GM21528 (cell line): ENCODE data around the gene GMFB.
"Not testable (repeated sequence)": the region's sequence is repeated elsewhere in the genome, so short reads cannot be mapped to it uniquely, and the experiment has no call there.

Source experiments
- ATAC-seq: cut with Tn5 transposase; IDR thresholded peaks from one replicate; pipeline ENCODE4 v1.9.1; 2021; ENCODE audit warnings: mild to moderate bottlenecking, moderate library complexity; ENCODE audit not compliant: unreplicated experiment, low FRiP score

Gene GMFB

DNA sequence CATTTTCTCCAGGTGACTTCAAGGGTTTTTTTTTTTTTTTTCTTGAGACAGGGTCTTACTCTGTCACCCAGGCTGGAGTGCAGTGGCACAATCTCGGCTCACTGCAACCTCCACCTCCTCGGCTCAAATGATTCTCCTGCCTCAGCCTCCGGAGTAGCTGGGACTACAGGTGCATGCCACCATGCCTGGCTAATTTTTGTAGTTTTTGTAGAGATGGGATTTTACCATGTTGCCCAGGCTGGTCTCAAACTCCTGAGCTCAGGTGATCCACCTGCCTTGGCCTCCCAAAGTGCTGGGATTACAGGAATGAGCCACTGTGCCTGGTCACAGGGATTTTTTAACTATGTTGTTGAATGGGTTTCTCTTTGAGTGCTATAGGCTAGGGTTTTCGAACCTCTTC is 50.8 kb downstream of the GMFB start:
- not testable (repeated sequence) for ATAC-seq

DNA sequence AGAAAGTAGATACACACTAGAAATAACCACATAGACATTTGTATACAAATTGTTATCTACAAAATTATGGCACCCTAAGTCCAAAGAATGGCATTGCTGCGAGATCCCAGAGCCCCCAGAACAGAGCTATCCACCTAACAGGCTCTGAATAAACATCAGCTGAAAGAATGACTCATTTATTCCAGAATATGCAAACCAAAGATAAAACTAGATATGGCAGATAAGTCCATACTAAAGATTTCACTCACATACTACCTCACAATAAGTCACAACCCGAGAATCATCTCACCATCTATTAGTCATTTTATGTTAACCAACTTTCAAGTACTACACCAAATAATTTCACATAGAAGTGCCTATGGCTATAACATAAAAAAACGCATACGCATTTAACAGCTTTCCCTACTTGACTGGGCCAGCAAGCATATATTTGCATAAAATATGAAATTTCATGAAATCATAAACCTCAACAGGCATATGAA is 53.2 kb downstream of the GMFB start:
- no peak for ATAC-seq

DNA sequence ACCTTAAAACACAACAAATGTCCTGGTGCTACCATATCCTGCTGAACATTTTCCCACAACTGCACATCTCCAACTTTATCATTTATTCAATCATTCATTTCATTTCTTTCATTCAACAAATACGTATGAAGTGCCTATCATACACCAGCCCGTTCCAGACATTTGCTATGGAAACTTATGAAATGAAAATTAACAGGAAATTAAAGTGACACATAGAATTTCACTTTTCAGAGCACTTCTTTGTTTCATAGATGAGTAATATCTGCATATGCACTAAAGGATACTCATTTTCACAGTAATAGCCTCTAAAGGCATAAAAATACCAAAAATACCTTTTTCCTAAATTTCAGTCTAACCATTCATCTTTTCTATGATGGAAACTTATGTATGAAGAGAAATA is 60.3 kb downstream of the GMFB start:
- no peak for ATAC-seq

DNA sequence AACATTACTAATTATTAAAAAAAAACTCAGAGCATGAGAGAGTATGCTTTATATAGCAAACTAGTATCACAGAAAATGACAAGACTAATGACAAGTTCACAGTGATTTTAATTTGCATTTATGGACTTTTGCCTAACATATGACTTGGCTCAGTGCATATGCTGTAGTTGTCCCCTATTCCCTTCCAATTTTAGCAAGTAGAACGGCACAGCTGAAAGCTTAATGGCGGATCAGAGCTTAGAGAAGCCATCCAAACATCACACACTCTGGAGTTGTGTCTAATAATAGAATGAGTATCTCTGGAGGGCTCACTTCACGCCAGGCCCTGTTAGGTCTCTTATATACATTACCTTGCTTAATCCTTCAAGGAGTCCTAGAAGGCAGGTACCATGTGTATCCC is 60.9 kb downstream of the GMFB start:
- no peak for ATAC-seq

DNA sequence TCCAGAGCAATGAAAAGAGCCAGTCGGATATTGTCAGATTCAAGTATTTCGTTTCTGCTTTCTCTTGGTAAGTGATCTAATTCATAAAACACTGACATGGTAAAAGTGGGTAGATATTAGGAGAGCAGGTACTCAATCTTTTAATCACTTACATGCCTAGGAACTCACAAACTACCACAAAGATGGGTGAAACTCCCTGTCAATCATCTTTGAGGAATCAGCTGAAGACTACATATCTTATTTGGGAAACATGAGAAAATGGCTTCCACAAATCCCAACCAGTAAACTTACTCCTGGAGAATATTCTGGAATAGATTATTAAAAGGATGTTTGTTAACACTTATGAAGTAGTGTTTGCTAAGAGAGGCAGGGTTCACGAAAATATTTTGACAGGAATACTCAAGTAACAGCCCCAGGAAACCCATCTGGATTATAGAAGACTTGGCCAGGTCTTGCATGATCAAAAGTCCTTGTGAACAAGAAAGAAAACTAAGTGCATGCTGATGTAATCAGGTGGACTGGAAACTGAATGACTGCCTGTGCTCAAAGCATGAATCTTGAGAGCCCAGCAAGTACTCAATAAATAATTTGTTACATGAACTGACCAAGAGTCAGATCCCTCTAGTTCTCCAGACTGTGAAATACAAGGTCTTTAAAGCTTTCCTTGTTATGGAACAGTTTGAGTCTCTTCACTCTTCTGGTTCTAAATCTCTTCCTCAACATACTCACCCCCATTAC is 63.1 kb downstream of the GMFB start:
- no peak for ATAC-seq

DNA sequence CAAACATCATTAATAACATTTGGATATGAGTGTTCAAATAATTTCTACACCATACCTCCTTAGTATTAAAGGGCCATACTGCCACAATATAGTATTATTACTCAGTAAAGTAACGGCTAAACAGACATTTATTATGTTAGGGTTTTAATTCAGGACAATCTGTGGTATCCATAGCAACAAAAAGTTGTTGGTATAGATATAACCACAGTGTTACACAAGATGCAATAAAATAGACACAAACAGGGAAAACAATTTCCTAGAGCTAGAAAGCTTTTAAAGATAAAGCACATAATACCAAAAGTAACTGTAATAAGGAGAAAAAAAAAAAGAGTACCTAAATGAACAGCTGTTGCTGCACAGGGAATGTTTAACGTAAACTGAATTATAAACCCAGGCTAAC is 63.7 kb downstream of the GMFB start:
- no peak for ATAC-seq
